NCI-H526 (cell line): ENCODE measurements around the gene ITM2C.

Experiments used
- DNase-seq, 2 experiments: peaks; one replicate each; lab custom pipeline; 2025; lab: John Stamatoyannopoulos, UW

ITM2C gene, protein sequence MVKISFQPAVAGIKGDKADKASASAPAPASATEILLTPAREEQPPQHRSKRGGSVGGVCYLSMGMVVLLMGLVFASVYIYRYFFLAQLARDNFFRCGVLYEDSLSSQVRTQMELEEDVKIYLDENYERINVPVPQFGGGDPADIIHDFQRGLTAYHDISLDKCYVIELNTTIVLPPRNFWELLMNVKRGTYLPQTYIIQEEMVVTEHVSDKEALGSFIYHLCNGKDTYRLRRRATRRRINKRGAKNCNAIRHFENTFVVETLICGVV

DNA sequence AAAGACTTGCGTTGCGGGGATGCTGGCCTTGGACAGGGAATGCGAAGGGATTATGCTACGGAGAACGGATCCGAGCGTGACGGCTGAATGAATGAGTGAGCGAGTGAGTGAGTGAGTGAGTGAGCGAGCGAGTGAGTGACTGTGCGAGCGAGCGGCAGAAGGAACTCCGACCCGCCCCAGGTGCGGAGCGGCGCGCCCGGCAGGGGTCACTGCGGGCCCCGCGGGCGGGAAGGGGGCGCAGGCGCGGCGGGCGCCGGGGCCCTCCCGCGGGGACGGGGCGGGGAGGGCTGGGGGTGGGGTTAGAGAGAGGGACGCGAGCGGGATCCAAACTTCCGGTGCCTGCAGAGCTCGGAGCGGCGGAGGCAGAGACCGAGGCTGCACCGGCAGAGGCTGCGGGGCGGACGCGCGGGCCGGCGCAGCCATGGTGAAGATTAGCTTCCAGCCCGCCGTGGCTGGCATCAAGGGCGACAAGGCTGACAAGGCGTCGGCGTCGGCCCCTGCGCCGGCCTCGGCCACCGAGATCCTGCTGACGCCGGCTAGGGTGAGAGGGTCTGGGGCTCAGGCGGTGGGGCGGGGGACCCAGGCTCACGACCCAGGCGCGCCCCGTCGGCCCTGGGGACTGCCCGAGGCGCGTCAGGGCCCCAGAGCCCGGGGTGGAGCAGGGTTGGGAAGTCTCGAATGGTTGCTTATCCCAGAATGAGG lies at the start of gene ITM2C:
Gene ITM2C (plus strand): TSS at position 338 of the 702 bp plus-strand sequence. CDS start 84 bp downstream, at position 422.
- DNase-seq = peak; percentile 59 to 86

DNA sequence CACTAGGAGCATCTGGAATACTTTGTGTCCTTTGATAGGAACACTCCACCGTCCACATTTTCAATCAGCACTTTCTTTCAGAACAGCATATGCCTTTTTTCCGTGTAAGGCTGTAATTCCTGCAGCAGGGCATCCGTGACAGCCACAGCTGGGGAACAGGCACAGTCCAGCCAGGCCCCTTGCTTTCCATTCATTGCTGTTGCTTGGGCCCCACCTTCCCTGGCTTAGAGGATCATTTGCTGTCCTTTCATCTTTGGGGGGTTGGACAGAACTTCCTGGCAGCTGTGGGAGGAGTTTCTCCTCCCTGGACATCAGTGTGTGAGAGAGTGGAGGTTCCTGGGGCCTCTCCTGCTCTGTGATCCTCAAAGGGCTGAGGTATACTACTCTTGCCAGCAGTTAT lies 49.7 kb upstream of the ITM2C start:
- no peak for DNase-seq

DNA sequence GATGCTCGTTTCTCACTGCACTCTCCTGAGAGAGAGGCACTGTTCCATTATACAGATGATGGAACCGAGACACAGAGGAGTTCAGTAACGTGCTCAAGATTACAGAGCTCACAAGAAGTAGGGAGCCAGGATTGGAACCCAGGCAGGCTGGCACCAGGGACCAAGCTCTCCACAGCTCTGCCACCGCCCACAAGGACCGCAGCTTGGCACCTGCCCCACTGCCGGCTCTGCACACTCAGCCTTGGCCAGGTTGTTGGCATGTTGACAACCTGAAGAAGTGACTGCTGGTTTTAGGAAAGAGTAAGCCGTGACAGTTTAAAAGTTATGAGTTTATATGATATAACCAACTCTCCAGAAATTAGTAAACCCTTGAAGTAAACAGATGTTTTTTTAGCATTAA lies 48.0 kb upstream of the ITM2C start:
- no peak for DNase-seq

DNA sequence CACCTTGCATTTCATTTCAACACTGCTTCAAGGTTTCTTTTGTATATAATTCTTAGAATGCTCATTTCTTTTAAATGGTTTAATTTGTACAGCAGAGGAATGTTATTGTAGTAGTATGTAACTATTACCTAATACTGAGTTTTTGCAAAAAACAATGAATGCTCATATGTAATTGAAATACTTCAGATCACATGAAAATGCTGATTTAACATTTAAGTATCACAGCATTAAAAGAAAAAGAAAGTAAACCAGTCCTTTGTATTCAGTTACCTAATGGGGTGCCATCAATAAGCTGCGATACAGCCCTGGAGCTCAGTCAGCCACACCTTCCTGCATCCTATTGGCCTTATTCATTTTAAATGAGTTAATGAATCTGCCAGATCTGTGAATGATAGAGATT lies 45.3 kb upstream of the ITM2C start:
- no peak for DNase-seq

DNA sequence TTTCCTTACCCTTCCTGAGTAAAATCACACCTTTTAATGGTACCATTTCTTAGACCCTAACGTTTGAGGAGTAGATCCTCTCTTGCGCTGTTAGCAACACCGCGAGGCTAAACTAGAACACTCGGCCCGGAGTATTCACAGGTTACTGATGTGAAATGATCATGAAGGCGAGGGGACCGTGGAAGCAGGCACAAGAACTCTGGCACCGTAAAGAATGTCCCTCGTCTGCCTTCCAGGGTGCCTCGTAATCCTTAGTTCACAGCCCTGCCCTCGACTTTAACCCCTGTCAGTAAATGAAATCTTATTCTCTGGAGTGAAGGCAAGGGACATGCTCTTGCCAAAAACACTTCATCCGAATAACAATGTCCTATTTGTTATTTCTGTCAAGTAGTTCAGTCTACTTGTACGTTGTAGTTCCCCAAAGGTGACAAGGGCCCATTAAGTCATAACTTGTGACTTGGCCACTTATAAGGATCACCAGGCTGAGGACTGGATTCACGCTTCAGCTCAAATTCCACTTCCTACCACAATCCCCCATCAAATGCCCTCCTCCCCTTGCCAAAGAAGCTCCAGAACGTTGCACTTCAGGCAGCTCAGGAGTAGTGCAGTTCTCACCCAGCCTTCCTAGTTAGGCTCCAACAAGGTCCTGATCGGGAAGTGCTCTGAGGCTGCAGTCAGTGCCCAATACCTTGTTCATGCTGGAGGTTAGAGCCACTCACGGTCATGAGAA lies 43.3 kb upstream of the ITM2C start:
- DNase-seq = no peak

DNA sequence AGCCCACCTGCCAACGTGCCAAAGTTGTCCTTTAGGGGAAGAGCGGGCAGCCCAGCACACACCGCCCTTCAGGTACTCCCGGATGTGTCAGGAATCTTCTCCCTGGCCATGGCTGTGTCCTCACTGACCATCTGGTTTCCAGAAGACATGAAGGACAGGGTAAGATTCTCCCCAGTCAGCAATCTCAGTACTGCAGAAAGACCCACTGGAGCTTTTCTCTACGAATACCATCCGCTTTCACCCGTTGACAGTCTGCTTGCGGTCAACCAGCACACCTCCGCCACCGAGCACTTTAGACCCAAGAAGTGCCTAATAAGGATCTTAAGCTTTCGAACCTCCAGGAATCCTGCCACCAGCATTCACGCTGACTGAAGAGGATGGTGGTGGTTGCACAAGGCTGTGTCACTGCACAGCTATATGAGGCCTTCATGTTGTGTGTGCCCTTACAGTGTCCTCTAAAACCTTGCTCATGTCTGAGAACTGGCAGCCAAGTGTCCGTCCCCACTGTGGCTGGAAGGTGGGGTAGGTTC lies 42.7 kb upstream of the ITM2C start:
- DNase-seq = no peak

DNA sequence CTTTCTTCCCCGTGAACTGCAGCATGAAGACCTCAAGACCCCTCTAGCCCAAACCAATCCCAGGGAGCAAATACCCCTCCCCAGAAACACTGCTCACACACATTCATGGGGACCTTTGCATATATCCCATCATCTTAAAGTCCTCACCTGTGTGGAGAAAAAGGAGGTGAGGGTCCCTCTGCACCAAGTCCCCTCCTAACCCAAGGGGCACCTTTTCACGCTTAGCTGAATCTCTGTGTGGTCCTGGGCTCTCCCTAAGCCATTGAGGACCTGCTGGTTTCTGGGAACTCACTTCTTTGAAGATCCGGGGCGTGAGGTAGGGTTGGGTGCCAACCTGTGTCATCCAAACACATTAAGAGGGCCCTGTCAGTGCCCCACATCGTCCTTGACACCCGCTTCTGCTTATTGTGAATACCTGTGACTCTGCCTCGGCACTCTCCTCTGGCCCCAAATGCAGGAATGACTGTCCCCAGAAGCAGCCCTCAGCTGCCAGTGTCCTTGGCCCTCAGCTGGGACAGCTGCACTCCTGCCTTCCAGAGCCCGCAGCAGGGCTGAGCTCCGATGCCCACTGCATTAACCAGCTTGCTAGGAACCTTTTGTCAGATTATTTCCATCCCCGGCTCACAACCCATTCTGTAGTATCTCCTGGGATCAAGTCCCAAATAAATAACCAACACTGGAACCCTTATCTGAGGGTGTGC lies 41.3 kb upstream of the ITM2C start:
- peak in 1 of 2 experiments; percentile 1 for DNase-seq

DNA sequence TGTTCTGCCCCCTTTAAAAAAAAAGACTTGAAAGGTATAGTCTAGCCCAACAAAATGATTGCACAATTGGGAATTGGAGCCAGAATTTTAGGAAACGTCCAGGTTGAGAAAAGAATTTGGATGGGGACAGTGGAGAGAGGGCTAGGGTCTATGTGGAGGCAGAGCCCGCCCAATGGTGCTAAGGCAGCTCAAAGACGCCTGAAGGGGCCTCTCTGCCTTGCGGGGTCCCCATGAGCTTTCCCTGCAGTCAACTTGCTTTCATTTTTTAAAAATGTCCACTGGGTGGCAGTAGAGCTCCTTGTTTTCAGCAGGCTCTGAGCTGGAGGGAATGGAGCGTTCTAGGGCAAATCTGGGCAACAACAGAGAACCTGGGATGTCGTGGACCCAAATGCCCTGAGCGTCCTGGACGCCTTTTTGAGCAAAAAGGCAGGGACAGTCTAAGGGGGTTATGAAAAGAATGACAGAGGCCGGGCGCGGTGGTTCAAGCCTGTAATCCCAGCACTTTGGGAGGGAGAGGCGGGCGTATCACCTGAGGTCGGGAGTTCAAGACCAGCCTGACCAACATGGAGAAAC lies 40.2 kb upstream of the ITM2C start:
- DNase-seq = peak; percentile 73 to 88

DNA sequence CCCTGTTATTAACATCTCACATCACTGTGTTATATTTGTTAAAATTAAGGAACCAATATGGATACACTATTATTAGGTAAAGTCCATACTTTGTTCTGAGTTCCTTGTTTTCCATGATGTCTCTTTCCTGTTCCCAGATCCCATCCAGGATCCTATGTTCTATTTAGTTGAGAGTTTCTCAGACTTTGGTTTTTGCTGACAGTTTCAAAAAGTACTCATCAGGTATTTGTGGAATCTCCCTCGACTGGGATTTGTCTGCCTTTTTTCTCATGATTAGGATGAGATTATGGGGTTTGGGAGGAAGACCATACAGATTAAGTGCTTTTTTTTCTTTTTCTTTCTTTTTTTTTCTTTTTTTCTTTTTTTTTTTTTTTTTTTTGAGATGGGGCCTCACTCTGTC lies 39.4 kb upstream of the ITM2C start:
- DNase-seq = no peak

DNA sequence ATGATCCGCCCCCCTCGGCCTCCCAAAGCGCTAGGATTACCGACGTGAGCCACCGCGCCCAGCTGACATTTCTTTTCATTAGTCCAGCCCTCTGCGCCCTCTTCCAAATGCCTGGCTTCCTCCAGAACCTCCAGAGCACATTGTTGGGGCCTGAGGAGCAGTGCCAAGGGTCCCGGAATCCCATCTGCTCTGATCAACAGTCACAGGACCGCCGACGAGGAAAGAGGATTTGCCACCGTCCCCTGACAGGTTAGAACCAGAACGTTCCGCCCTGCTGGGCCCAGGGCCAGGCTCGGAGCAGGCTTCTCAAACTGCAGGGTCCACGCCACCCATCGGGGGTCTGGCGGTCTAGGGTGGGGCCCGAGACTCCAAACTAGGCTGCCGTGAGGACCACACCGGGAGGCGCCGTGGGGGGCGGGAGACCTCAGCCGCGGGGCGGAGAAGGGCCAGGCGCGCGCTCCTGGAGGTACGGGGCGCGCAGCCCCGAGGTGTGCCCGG lies 36.9 kb upstream of the ITM2C start:
- no peak for DNase-seq

DNA sequence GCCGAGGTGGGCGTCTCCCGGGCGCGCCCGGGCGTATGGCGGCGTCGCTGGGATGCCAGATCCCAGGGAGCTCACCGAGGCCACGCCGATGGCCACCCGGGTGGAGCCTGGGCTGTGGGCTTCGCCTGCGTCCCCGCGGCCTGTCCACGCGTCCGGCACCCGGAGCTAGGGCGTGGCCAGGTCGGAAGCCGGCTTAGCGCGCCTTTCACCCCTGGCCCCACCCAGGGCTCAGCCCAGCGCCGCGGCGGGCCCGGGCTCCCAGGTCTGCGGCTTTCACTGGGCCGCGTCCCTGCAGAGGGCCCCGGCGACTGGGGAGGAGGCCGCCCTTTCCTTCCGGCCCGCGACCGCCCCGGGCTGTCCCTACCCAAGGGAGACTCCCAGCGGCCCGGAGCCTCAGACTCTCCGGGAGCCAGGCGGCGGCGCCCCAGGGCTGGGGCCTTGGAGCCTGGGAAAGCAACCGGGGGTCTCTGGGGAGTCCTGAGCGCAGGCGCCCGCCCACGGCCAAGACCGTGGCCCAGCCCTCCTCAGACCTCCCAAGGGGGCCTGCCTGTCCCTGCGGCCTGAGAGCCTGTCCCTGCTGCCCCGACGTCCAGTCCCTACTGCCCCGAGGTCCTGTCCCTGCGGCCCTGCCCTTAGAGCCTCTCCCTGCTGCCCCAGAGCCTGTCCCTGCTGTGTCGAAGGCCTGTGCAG lies 36.3 kb upstream of the ITM2C start:
- peak in 1 of 2 experiments; percentile 48 for DNase-seq

DNA sequence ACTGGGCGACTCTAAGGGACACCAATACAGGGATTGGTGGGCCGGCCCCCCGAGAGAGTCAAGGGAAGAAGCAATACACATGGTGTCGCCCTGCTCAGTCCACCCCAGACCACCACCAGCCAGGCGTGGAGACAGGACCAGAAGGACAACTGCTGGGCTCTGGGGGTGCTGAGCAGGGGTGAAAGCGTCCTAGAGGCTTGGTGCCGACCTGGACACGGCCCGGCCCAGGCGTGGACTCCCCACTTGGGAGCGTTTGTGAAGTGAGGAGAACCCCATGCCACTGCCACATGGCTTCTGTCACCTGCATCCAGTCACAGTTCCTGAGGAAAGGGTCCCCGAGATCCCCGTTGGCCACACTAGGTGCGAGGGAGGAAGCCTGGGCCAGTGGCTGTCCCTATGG lies 35.4 kb upstream of the ITM2C start:
- DNase-seq = no peak

DNA sequence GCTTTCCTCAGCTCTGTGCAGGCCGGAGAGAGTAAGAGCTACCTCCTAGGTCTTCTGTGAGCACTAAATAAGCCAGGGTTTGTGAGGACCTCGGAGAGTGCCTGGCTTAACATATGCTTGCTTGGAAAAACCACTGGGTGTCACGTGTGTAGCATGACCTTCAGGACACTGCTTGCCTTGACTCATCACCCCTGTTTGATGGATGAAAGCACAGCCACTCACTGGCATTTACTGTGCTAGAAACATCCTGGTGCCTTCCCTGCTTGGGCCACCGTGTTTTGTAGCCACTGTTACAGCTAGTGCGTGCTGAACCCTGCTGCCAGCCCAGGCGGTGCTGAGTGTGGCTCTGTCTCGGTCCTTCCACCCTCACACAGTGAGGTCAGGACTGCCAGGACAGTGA lies 34.8 kb upstream of the ITM2C start:
- no peak for DNase-seq

DNA sequence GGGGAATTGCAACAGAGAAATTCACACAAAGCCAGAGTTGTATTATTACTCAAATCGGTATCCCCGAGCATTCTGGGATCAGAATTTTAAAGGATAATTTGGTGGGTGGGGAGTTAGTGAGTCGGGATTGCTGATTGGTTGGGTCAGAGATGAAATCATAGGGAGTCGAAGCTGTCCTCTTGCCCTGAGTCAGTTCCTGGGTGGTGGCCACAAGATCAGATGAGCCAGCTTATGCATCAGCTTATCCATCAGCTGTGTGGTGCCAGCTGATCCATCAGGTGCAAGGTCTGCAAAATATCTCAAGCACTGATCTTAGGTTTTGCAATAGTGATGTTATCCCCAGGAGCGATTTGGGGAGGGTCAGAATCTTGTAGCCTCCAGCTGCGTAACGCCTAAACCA lies 34.3 kb upstream of the ITM2C start:
- DNase-seq = no peak

DNA sequence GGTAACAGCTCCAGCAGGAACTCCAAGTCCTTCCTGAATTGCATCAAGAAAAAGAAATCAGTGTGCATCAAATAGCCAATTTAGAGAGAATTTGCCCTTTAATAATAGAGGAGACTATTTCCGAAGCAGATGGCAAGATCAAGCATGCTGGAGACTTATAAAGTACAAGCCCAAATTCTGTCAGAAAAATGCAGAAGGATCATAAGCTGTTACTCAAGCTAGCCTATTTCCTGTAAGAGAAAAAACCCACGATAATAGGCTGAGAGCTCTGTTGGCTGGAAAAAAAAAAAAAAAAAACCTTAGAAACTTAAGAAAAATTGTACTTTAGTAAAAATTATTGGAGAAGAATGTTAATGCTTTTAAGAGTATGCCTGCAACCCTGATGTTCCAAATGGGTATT lies 24.4 kb upstream of the ITM2C start:
- DNase-seq = no peak

DNA sequence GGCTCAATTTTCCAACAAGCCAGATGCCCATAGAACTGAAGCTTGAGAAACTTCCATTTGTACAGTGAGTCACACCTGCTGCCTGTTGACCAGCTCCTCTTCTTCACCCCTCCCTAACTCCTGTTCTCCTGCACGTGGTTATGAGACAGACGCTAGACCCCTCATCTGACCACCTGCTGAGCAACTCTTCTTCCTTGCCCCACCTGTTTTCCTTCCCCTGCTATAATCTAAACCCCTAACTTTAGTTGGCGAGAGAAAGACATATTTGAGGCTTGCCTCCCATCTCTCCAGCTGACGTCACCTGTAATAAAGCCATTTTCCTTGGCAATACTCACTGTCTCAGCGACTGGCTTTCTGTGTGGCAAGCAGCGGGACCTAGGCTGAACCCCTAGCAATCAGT lies 22.3 kb upstream of the ITM2C start:
- DNase-seq = no peak

DNA sequence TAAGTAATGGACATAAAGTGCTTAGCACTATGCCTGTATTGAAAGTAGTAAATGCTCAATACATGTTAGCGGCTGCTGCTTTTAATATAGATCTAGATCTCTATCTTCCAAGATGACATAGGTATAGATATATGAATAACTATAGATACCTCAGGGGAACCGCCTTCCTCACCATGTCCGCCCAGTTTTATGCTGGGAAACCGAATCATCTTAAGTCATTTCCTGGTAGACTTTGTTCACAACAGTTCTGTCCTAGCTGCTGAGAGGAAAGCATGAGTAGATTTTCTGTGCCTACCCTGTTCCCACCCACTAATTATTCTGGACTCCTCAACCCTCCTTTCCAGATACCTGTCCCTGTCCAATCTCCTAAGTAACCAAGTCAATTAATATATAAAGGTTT lies 21.6 kb upstream of the ITM2C start:
- no peak for DNase-seq

DNA sequence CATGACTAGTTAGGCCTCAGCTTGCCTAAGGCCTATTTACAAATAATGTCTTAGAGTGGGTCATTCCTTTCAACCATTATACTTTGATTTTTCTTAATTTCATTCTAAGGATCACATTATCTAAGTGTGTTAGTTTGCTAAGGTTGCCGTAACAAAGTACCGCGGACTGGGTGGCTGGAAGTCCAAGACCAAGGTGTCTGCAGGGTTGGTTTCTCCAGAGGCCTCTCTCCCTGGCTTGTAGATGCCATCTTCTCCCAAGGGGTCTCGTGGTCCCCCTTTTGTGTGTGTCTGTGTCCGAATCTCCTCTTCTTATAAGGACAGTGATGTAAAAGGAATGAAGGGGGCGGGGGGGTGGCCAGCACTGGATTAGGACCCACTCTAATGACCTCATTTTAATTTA lies 18.4 kb upstream of the ITM2C start:
- DNase-seq = no peak

DNA sequence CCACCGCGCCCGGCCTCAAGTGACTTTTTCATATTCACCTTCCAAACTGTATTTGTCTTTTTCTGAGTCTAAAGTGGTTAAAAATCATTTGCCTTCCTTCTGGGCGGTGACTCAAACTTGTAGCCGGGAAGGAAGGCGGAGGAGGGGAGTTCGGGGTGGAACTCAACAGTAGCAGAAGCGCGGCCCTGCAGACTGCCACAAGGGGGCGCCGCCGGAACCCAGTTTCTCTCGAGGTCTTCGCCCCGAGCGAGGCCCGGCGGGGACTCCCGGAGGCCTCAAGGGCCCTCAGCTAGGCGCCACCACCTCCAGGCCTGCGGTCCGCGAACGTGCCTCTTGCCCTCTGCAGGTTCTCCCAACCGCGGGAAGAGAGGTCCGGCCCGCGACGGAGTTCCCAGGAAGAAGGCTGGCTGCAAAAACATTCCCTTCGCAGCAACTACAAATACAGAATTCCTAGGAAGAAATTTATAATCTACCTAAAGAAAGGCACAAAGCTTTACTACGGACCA lies 16.8 kb upstream of the ITM2C start:
- DNase-seq = peak; percentile 33 to 93

DNA sequence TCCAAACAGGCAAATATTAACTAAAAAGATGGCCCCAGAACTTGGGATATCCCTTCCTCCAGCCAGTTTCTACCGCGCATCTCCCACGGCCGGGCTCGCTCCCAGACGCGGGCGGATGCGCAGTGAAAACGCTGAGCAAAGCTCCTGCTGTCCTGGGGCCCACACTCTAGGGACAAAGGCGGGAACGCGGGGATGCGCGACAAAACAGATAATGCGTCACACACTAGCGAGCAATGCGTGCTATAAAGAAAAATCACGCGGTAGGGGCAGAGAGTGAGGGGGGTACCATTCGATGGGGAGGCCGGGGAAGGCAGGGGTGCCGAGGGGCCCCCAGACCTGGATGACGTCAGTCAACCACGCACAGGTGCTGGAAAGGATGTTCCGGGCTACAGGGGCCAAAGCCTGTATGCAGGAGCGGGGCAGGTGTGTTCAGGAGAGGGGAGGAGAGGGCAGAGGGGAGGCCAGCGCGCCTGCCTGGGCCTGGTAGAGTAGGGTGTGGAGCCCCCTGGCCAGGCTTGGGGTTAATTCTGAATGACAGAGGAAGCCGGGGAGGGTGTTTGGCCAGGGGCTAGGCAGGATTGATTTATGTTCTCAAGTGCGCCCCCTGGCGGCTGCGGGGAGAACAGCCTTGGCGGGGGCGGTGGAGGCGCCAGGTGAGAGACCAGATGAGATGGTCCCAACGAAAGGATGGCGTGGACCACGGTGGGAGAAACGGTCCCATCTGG lies 14.9 kb upstream of the ITM2C start:
- no peak for DNase-seq
